DMS114 treated with DMSO at 0.1 percent for 48 hours (cell line): ENCODE results near the gene LXN.
"Not testable (repeated sequence)": the region's sequence is repeated elsewhere in the genome, so short reads cannot be mapped to it uniquely, and the experiment has no call there.

Experiments used
- DNase-seq: peaks from one replicate; lab custom pipeline; 2025; ENCODE audit not compliant: unreplicated experiment; lab: John Stamatoyannopoulos, UW

The LXN gene

GRCh38 chr3:158672215-158673176, at the start of gene LXN:
Gene LXN (minus strand): TSS chr3:158672648. CDS start chr3:158672478, 170 bp downstream.
- no peak for DNase-seq

- no peak for DNase-seq
These were observed 49.7 kb upstream of the LXN start for GRCh38 chr3:158722108-158722507.

- DNase-seq, result no peak
These were observed 46.2 kb upstream of the LXN start for GRCh38 chr3:158718490-158719170.

- DNase-seq, result no peak
These were observed 45.1 kb upstream of the LXN start for GRCh38 chr3:158717576-158717975.

- no peak for DNase-seq
These were observed 40.6 kb upstream of the LXN start for GRCh38 chr3:158713094-158713499.

GRCh38 chr3:158712443-158712842, 40.0 kb upstream of the LXN start:
- DNase-seq, result no peak

- no peak for DNase-seq
These were observed 39.4 kb upstream of the LXN start for GRCh38 chr3:158711886-158712285.

GRCh38 chr3:158710601-158711000, 38.2 kb upstream of the LXN start:
- no peak for DNase-seq

- DNase-seq, result no peak
These were observed 37.2 kb upstream of the LXN start for GRCh38 chr3:158709666-158710083.

- no peak for DNase-seq
These were observed 31.1 kb upstream of the LXN start for GRCh38 chr3:158703566-158703965.

- DNase-seq, result no peak
These were observed 30.5 kb upstream of the LXN start for GRCh38 chr3:158702815-158703481.

- DNase-seq, result no peak
These were observed 29.1 kb upstream of the LXN start for GRCh38 chr3:158701420-158702065.

- no peak for DNase-seq
These were observed 28.1 kb upstream of the LXN start for GRCh38 chr3:158700559-158700958.

- no peak for DNase-seq
These were observed 24.2 kb upstream of the LXN start for GRCh38 chr3:158696618-158697017.

GRCh38 chr3:158693866-158694456, 21.5 kb upstream of the LXN start:
- not testable (repeated sequence) for DNase-seq

- DNase-seq, result no peak
These were observed 12.7 kb upstream of the LXN start for GRCh38 chr3:158685159-158685558.

GRCh38 chr3:158683230-158683962, 10.9 kb upstream of the LXN start:
- no peak for DNase-seq

GRCh38 chr3:158680861-158681260, 8.4 kb upstream of the LXN start:
- no peak for DNase-seq

- DNase-seq, result no peak
These were observed 7.1 kb upstream of the LXN start for GRCh38 chr3:158679547-158680000.

GRCh38 chr3:158678687-158679086, 6.2 kb upstream of the LXN start:
- DNase-seq, result no peak
